ENCODE results near the gene NRG3.

NRG3 gene

DNA sequence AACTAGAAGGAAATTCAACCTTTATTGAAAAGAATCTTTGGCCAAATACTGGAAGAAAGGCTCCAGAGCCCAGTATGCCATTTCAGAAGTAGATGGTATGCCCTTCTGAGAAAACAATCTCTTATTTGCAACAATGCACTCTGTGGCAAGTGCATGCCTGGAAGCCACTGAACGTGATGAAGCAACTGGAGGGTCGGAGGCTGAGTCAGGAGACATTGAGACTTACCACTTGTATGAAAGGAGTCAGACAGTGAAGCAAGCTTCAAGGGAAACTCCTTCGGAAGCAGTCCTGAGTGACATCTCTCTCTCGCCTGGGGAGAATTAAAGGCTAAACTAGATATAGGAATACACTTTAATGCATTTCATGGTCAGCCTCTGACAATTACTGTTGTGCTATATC, 353.7 kb downstream of the NRG3 start:
- no peak for DNase-seq

DNA sequence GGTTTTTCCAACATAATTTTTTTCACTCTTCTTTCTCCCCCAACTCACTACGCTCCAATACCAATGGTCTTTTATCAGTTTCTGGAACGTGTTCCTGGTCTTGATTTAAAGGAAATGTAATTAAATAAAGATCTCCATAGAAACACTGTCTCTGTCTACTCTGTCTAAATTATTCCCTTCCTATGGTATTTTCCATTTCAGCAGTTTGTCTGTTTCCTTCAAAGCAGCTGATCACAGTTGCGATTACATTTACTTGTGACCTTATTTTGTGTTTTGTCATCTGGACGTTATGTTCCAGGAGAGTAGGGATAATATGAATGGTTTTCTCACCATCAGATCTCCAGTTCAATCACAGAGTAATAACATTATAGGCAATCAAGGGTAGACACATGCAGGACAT, 359.2 kb downstream of the NRG3 start:
- no peak for DNase-seq

DNA sequence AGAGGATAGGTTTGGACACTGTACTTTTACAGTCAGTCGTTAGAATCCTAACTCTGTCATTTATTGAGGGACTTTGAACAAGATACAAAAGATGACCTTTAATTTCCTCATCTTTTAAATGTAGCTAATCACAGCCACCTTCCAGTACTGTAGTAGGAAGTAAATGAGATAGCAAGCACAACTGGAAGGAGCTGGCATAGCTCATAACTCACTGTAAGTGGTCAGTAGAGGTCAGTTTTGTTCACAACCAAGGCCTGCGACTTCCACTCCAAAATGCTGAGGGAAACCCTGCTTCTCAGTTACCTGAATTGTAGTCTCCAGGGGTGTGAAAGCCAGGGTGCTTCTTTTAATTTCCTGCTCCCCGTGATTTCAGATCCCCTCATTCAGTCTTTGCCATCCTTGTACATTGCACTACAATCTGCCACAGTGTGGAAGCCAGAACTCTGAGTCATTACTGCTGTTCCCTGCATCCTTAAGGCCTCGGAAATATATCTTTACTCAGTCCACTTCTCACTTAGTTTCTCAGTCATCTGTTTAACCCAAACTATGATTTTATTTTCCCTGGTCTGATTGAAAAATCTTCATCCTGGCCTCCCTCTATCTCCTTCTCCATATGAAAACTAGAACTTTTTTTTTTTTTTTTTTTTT, 361.2 kb downstream of the NRG3 start:
- no peak for DNase-seq

DNA sequence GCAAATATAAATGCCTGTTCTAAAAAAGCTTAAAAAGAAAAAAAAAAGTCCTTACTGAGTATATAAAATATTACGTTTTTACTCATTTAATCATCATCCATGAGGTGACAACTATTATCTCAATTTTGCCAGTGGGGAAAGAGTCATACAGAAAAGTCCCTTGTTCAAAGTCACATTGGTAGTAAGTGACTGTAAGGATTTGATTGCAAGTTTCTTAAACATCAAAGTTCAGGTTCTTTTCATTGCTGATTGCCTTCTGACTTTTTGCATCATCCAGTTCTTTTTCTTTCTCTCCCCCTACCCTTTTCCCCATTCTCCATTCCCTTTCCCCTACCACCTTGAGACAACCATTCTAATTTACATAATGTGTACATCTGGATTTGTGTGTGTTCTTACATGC, 363.3 kb downstream of the NRG3 start:
- no peak for DNase-seq

DNA sequence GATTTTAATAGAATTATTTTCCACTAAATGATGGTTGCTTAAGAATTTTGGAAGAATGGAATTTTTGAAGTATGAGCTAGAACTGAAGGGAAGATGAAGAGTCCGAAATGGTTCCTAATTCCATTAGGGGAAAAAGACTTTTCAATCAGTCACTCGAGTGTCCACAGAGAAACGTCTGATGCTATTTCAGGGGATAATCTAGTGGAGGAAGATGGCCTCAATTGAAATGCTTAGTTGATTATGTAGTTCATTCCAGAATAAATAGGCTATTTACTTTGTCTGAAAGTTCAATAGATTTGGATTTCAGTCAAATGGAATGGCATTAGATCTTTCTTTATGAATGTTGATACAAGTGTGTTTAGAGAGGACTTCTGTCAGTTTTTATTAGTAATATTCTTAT, 365.4 kb downstream of the NRG3 start:
- no peak for DNase-seq

DNA sequence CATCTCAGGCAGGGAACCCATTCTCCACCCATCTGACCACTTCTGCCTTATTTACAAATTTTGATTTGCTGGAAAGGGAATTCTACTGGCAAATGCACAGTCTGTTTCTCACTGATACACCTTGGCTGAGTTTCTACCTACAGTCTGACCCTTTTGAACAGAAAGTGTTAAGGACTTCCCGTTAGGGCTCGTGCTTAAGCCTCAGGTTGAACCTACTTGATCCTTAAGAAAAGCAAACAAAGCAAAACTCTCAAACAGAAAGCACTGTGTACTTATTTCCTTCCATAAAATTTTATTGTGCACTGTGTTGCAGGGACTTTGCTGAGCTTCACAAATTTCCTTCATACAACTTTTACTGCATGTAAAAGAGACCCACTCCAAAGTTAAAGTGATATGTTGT, 367.8 kb downstream of the NRG3 start:
- DNase-seq: no peak

DNA sequence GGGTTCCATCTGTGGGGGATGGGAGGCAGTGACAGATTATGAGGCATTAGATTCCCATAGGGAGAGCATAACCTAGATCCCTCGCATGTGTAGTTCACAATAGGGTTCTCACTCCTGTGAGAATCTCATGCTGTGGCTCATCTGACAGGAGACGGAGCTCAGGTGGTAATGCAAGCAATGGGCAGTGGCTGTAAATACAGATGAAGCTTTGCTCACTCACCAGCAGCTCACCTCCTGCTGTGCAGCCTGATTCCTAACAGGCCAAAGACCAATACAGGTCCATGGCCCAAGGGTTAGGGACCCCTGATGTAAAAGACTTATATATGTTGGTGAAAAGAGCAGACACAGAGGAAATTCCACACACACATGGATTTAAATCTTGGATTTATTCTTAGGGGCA, 370.2 kb downstream of the NRG3 start:
- DNase-seq: no peak

DNA sequence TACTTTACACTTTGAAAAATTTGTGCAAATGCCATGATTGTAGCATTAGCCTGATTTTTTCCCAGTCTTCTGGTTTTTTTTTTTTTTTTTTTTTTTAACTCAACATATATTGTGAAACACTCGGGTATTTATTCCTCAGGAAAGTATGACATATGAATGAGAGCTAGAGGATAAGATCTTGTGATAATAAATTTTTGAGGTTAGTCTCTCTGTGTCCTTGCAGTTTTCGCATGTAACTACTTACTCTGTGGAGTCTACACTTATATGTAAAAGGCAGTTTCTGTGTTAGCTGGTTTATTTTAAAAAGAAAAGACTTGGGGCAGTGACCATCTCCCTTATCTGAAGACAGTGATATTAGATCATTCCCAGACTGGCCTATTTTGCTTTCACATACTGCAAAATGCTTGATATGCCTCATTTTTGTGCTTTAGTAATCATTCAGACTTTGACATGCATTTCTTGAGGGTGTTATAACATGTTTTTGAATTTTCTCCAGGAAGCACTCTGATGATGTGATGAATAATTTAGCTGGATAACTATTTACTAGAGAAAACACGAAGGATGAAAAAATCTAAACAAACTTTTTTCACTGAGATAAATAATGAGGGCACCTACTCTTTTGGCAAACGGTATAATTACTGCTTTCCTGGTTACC, 371.0 kb downstream of the NRG3 start:
- no peak for DNase-seq

DNA sequence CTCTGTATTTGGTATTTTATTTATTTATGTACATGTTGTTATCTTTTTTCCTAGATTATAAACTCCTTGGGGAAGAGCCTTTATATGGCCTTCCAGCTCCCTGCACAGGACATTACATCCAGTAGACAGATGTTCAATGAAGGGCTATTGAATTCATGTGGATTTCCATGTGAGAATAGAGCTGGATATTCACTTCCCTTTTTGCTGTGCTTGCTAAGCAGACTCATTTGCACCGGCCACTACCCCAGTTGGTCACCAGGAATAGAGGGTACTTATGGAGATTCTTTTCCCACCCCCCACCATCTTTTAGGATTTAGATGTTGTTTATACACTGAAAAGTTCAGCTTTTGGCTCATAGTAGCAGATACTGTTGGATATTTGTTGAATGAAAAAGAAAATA, 374.1 kb downstream of the NRG3 start:
- DNase-seq: no peak

DNA sequence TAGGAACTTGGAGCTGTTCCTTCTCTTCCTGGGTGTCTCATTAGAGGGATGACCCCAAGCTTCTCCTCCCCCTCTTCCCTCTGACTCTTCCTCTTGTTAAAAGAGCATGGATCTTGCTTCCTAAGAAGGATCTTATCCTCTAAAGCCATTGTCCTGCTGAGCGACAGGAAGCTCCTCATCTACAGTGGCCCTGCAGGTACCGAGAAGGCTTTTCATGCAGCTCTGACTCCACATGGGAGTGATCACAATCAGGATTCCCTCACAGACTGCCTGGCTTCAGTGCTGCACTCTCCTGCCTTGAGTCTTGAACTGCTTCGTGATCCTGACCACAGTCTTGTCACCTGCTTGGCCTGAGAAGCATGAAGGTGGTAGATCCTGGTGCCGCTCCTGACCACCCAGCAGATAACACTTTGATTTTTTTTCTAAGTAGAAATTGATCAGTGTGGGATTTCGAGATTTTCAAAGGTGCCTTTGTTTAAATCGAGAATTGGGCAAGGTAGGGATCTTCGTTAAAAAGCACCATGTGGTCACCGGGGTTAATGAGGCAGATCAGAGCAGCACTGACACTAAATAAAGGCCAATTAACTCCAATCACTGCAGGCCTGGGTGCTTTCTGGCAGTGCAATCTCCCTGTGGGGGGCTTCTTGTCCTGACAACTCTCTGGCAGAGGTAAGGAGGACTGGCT, 376.4 kb downstream of the NRG3 start:
- no peak for DNase-seq

DNA sequence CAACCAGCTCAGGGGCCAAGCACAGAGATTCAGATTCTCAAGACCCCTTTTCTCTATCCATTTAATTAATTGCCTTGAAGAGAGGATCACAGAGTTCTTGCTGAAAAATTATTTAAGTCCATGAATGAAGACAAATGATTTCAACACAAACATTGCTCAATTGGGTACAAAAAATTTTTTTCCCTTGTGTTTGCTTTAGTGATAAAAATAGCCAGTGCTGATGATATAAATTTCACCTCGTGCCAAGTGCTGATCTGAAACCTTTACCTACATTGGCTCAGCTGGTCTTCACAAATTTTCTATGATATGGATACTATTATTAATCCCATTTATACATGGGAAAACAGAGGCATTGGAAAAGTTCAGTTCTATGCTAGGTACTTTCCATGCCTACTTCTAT, 377.1 kb downstream of the NRG3 start:
- no peak for DNase-seq

DNA sequence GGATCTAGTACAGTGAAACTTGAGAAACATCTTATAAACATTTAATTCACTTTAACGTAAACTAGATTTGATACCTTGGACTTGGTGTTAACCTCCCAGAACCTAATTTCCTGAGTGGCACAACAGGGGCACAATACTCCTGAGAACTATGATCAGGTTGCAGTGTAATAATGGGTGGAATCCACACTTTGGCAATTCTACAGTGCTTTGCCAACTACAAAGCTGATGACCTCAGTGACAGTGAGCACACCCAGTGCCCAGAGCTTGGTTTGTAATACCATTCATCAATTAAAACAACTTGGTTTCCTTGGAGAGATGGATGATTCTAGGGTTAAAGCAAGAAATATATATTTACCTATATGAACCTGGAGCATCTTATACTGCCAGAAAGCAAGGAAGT, 379.2 kb downstream of the NRG3 start:
- DNase-seq: no peak

DNA sequence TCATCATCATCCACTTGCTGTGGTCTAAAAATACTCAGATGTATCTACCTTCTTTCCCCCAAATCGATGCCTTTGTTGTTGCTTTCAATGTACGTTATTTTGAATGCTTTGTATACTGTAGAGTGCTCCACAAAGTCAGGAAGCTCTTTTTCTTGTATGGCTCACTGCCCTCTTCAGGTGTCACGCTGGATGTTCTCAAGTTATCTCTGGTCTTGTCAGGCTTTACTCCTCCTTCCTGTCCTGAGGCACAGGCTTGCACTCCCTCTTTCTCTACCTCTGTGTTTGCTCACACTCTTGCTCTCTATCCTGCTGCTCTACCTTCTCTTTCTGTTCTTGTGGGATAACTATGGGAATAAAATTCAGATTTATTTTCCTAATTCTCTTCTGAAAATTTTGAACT, 381.3 kb downstream of the NRG3 start:
- DNase-seq: no peak

DNA sequence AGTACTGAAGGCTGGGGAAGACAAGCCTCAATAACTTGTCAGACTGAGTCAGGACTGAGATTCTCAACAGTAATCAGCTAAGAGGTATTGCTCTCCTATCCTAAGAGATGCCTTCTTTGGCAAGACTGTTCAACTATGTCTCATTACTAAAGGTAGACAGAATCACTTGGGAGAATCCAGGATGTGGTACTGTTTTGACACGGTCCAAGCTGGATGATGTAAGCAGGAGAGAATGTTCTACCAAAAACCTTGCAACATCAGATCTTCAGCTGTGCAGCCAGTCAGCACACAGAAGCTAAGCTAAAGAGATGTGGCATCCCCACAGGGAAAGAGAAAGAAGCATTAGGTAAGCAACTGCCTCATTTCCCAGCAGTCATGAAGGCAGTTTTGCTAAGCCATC, 391.4 kb downstream of the NRG3 start:
- DNase-seq: no peak

DNA sequence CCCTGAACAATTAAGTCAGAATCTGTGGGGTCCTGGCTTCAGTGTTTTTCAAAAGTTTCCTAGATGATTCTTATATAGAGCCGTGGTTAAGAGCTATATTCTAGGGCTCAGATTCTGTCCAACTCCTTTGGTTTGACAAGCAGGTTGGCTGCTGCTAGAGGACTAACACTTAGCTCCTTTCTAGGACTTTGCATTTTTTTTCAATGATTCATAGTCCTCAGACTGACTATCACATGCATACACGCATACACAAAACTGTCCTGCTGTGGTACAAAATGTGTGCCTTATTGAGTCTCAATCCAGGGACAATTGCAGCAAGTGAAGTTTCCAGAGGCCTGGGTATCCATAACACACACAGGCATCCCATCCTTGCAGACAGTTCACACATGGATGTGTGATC, 392.0 kb downstream of the NRG3 start:
- DNase-seq: no peak

DNA sequence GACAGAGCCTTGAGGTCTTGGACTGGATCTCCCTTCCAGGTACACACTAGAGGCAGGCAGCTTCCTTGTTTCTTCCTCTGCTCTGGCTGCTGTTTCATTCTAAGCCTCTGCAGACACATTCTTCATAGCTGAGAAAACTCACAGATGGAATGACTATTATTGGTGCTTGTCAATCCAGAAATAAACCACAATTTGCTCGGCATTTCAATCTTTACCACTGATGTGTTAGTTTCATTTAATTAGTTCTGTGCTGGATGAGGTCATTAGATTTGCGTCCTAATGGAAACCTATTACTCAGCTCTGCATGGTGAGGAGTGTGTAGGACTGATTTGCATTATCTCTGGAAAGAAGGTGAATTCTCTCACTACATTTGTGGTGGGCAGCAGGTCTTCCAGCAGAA, 392.5 kb downstream of the NRG3 start:
- DNase-seq: no peak

DNA sequence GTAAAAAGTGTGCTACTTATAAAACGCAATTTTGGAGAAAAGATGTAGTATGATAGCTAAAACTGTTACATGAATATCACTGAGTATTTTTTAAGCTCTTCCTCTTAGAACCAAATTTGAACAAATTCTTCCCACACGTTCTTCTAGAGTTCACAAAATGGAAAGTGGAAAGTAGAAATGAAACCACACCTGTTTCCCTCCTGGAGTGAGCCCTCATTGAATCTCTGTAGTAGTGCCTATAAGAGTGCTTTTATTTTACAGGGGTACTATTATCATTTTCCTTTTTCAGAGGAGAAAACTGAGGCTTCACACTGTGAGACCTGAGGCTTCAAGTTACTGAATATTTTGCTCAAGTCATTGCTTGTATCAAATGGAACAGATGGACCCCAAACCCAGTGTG, 393.0 kb downstream of the NRG3 start:
- DNase-seq: no peak

DNA sequence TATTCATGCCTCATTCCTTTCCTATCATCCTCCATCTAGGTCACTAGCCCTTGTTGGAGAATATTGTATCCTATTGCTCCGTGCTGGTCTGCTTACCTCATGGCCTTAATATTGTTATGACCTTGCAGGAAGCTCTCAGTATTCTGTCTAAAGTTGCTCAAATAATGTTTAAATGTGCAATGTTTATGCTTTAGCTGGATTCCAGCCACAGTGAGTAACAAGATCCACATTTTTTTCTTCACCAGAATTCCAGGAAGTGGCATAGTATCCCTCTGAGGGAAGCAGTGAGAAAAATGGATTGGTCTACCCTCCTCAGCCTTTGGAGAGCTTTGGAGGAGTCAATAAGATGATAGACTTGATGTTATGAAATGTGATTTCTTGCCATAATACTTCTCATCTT, 402.6 kb downstream of the NRG3 start:
- no peak for DNase-seq

DNA sequence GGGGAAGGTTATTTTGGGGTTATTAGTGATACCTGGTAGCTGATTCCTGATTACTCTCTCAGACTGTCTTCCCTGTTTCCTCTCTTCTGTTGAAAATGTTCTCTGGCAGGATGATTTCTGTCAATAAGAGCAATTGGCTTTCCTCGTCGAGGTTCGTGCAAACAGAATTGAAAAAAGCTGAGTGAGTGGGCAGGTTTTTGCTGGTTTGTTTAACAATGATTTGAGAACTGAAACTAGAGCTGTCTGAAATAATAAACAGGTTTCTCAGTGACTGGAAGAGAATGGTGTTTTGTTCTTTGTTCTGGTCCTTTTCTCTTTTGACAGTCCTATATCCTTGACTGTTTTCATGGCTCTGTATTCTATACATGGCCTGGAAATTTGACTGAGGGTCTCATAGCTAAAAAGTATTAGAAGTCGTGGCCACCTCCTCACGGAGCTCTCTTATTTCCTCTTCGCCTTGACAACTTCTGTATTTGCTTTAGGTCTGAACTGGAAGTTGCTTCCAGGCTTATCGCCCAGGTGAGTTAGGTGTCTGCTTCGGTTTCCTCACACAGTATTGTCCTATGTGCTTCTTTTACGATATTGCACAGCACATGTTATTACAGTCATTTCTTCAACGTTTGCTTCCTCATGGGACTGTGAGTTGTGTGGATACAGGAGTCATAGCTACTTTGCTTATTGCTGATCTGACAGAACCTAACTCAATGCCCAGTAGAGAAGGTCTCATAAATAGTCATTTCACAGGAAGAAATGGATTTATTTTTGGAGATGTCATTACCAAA, 403.6 kb downstream of the NRG3 start:
- DNase-seq: no peak

DNA sequence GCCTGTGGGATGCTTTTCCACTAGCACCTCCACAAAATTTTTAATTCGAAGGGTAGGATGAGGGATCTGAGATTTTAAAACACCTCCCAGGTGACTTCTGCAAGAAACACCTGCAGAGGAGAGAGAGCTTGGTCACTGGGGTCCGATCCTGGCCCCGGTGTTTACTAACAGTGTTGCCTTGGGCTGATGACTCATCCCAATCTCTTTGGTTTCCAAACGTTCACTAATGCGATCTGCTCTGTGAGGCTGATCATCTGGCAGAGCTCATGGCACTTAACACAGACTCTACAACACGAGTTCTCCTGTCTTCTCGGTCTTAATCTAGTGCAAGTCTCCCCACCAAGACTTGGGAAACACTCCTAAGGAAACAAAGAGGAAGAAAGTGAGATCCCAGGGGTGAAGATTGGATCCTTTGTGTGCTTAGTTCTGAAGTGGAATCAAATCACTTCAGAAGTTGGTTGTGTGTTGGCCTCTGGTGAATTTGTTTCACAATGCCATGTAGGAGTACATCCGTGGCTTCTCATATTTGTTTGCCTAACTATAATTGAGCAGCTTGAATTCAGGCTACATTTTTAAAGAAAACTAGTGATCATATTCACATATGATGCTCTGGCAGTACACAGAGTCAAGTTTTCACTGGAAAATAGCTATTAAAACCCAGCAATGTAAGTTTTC, 407.9 kb downstream of the NRG3 start:
- DNase-seq: no peak

DNA sequence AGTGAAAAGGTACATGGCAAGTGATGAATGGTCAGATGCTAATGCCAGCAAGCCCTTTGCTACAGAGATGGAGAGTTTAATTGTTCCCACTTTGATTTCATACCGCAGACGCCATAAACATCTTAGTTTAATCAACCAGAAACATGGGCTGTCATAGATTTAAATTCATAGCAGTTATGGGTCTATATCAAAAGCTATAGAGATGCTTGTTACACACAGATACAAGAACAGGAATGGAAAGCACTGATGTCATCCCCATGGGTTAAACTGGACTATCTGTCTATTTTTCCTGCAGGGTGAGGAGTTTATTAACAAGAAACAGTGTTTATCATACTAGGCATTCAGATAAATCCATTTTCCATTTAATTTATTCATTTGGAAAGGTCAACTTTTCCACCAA, 409.2 kb downstream of the NRG3 start:
- no peak for DNase-seq

DNA sequence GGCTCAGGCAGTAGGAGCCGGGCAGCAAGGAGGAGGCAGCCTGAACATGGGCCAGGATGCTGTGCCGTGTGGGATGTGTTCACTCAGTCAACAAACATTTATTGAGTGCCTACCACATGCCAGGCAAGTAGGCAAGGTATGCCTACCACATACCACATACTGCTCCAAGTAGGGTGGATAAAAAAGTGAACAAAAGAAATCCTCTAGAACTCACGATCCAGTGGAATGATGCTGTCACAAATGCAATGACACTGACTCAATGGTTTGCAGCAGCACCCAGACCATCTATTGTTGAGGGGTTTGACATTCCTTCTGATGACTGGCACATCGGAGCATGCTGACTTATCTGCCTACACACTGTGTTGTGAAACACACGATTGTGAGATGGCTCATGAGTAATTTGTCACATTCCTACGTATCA, 413.5 kb downstream of the NRG3 start:
- DNase-seq: no peak

DNA sequence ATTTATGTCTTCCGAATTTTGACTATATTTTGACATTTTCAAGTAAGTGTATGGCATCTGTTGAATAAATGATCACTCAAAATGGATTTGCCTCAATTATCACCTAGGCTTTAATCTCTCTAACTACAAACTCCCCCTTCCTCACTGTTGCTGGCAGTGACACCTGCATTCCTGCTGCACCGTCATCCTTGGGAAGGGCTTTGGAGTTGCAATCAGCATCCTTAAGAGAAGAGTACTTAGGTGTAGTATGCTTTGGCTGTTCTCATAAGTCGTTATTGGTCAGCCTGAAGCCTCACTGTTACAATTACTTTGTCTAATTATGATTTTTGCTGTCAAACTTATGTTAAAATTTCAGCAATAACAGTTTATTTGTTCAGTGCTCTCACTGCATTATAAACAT, 415.0 kb downstream of the NRG3 start:
- no peak for DNase-seq

Measured in suppressor macrophage treated with lipopolysaccharide for 1 hour (primary cell).